Activated naive CD4-positive, alpha-beta T cell (primary cell): Measurements from ENCODE around the gene SHMT2.
A peak's percentile ranks its signal among the peaks of the same experiment; 100 is the strongest.

Experiments used
- DNase-seq, 4 experiments: peaks; one replicate each; lab custom pipeline; 2025; lab: John Stamatoyannopoulos, UW

Gene SHMT2

GRCh38 chr12:57240066-57240921 lies 10.8 kb downstream of the SHMT2 start:
- peak in 2 of 4 experiments; percentile 47 to 59 for DNase-seq

- no peak for DNase-seq
Observed at GRCh38 chr12:57240926-57241401, 11.5 kb downstream of the SHMT2 start.

- DNase-seq = no peak
Observed at GRCh38 chr12:57241402-57242310, 12.1 kb downstream of the SHMT2 start.

- no peak for DNase-seq
Observed at GRCh38 chr12:57242329-57242690, 12.8 kb downstream of the SHMT2 start.

GRCh38 chr12:57242691-57243454 lies 13.4 kb downstream of the SHMT2 start:
- DNase-seq = peak in 3 of 4 experiments; percentile 33 to 64 (median 52)

GRCh38 chr12:57243521-57244311 lies 14.2 kb downstream of the SHMT2 start:
- peak; percentile 55 to 78 (median 68) for DNase-seq

GRCh38 chr12:57244312-57244696 lies 14.8 kb downstream of the SHMT2 start:
- DNase-seq = no peak

GRCh38 chr12:57247041-57247440 lies 17.5 kb downstream of the SHMT2 start:
- no peak for DNase-seq

- no peak for DNase-seq
Observed at GRCh38 chr12:57248934-57249742, 19.6 kb downstream of the SHMT2 start.

- no peak for DNase-seq
Observed at GRCh38 chr12:57250541-57250940, 21.0 kb downstream of the SHMT2 start.

GRCh38 chr12:57250956-57251355 lies 21.4 kb downstream of the SHMT2 start, which contains the start of gene STAC3:
Gene STAC3, minus strand, starts transcription at chr12:57251187. Its CDS starts 1,551 bp downstream, at chr12:57249636.
- no peak for DNase-seq

GRCh38 chr12:57254506-57255280 lies 25.2 kb downstream of the SHMT2 start:
- no peak for DNase-seq

GRCh38 chr12:57255916-57256315 lies 26.4 kb downstream of the SHMT2 start:
- no peak for DNase-seq

GRCh38 chr12:57258977-57259970 lies 29.8 kb downstream of the SHMT2 start:
- no peak for DNase-seq

- DNase-seq = no peak
Observed at GRCh38 chr12:57260366-57260765, 30.9 kb downstream of the SHMT2 start.

GRCh38 chr12:57261428-57261865 lies 31.9 kb downstream of the SHMT2 start:
- no peak for DNase-seq

GRCh38 chr12:57262126-57262822 lies 32.8 kb downstream of the SHMT2 start:
- DNase-seq = no peak
